Kasumi-1 (cell line): ENCODE results near the gene SLC7A10.
"Not testable (repeated sequence)": the region's sequence is repeated elsewhere in the genome, so short reads cannot be mapped to it uniquely, and the experiment has no call there.

ENCODE experiments used
- DNase-seq, 2 experiments: peaks; one replicate each; lab custom pipeline; 2025; lab: John Stamatoyannopoulos, UW

The SLC7A10 gene

DNA sequence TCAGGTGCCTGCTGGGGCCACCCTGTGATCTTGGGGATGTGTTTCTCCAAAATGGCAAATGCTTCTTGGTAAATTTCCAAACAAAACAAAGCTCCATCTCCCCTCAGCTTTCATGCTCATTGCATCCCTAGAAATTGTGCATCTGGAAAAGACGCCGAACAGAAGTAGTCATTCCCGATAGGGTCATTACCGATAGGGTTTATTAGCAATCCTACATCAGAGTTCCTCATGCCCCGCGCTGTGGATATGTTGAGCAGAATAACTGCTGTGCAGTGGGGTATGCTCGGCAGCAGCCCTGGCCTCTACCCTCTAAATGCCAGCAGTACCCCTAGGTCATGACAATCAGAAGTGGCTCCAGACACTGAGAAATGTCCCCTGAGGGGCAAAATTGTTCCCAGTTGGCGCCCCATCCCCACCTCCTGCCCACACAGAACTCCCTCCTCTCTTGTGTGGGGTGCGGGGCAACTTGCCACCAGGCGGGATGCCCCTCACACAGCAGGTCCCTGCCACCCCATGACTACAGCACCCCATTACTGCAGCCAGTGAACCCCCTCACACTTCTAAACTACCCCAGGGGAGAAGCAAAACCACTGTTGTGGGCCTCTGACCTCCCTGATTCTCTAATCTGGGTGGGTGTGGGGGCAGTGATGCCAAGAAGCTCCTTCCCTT is 13.0 kb upstream of the SLC7A10 start:
- no peak for DNase-seq

GRCh38 chr19:33236696-33237390 is 11.2 kb upstream of the SLC7A10 start:
- no peak for DNase-seq

DNA sequence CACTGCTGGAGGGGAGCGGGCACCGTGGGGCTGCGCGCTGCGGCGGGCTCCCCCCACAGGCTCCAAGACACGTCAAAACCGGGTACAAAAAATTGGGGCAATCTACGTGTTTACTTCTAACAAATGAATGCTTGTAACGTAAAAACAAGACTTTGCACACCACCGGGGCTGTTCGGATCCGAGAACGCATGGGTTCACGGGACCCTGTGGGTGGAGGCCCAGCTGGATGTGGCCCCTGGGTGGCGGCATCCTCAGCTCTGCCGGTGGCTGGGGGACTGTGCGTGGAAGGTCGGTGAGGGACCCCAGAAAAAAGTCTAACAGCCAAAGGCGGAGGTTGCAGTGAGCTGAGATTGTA is 10.3 kb upstream of the SLC7A10 start:
- DNase-seq, result no peak

DNA sequence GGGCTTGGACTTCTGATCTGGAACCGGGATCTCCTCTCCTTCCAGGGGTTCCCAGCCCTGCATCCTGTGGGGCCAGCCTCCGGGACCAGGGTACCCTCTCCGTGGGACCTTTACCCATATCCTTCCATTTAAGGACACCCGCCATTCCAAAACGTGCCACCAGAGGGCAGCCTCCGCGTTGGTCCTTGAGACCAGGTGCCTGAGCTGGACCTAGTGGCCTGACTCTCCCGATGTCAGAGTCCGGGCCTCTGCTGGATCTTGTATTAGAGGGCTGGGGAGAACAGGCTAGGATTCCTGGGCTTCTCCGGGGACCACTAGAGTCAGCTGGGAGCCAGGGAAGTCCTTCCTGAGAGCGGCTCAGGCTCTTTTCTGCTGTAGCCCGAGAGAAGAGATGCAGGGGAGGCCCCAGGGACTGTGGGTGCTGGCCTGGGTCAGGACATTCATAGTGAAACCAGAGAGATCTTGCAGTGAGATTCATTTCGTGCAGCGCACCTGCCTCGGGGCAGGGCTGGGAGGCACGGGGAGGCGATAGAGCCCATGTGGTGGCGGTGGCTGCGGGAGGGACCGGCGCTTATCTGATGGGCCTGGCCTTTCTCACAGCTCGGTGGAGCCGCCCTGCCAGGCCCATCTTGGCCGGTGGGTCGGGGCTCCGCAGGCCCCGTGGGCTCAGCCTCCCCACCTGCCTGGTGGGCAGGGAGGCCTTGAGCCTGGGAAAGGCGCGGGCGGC is 9.8 kb upstream of the SLC7A10 start:
- DNase-seq, result peak; percentile 37 to 39

DNA sequence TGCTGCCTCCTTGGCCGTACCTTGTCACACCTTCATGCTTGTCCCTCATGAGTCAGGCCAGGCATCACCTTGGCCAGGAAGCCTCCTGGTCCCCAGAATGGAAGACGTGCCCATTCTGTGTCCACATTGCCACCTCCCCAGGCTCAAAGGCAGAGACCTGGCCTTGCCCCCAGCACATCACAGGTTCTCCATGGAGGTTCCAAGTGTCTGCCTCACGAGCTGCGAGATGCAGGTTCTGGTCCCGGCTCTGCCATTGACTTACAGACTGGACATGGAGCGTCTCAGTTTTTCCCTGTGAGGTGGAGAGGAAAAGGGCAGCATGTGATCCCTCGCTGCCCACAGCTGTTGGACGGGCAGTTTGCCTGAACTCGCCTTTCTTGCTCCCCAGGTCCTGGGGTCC is 9.1 kb upstream of the SLC7A10 start:
- no peak for DNase-seq

GRCh38 chr19:33234092-33234491 is 8.4 kb upstream of the SLC7A10 start:
- no peak for DNase-seq

DNA sequence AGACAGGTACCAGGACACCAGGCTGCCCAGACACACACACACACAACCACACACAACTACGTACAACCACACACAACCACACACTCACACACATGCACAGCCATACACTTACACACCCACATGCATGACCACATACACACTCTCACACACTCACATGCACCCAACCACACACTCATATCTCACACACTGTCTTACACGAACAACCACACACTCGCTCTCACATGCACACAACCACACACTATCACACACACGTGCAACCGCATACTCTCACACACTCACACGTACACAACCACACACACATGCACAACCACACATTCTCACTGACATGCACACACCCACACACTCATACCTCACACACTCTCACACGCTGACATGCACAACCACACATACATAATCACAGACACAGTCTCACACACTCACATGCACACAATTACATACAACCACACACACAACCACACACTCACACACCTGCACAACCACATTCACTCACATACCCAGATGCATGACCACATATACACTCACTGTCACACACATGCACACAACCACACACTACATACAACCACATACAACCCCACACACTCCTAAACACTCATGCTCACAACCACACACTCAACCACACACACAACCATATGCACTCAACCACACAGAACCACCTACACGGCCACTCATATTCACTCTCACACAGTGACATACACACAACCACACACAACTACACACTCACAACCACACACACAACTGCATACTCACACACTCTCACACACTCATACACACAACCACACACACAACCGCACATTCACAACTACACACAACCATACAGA is 7.6 kb upstream of the SLC7A10 start:
- no peak for DNase-seq

DNA sequence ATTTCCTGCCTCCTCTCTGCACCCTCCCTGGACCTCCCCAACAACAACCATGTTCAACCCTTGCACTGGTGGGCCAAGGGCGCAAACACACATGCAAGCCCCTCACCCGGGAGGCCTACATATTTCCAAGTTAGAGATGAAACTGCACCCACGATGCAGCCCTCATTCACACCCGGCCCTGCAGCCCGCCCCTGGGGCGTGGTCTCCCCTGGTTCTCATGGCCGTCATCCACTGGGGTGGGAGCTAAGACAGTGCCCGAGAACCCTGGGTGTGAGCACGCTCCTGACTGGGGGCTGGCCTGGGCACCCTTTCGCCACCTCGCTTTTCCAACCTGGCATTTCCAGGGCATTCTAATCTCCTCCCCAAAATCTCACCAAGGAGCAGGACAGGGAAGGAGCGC is 7.0 kb upstream of the SLC7A10 start:
- no peak for DNase-seq

- no peak for DNase-seq
These were observed 5.9 kb upstream of the SLC7A10 start for GRCh38 chr19:33231511-33231910.

- DNase-seq, result no peak
These were observed 4.3 kb upstream of the SLC7A10 start for GRCh38 chr19:33229962-33230361.

- no peak for DNase-seq
These were observed 2.4 kb upstream of the SLC7A10 start for GRCh38 chr19:33227870-33228599.

GRCh38 chr19:33227242-33227650 is 1.6 kb upstream of the SLC7A10 start:
- DNase-seq, result no peak

- no peak for DNase-seq
These were observed 1.0 kb upstream of the SLC7A10 start for GRCh38 chr19:33226550-33227241.

- DNase-seq, result no peak
These were observed 774 bp downstream of the SLC7A10 start for GRCh38 chr19:33224694-33225457.

DNA sequence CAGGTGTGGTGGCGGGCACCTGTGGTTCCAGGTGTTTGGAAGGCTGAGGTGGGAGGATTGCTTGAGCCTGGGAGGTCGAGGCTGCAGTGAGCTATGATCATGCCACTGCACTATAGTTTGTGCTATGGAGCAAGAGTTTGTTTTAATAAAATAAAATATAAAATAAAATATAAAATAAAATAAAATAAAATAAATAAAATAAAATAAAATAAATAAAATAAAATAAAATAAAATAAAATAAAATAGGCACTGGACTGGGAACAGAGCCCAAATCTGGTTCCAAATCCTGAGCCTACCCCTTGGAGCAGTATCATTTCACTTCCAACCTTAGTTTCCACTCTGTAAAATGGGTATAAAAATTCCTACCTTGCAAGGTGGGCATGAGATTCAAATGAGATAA is 3.4 kb downstream of the SLC7A10 start:
- not testable (repeated sequence) for DNase-seq

- no peak for DNase-seq
These were observed 4.0 kb downstream of the SLC7A10 start for GRCh38 chr19:33221638-33222037.

GRCh38 chr19:33220735-33221134 is 4.9 kb downstream of the SLC7A10 start:
- DNase-seq, result no peak

DNA sequence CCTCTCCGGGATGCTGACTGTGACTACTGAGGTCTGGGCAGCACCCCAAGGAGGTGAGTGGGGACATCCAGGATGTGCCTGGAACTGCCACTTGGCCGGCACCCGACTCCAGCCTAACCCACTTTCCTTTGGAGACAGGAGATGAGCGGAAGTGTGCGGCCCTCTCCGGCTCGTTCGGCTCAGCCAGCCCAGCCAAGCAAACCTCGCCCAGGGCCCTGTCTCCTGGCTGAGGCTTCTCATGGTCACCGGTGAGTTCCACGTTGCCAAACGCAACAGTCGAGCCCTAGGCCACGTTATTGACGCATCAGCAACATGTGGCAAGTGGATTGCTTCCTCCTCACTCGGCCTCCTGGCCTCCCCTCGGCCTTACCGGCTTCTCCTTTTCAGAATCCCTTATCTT is 5.5 kb downstream of the SLC7A10 start:
- DNase-seq, result no peak

GRCh38 chr19:33219261-33219815 is 6.3 kb downstream of the SLC7A10 start:
- no peak for DNase-seq

DNA sequence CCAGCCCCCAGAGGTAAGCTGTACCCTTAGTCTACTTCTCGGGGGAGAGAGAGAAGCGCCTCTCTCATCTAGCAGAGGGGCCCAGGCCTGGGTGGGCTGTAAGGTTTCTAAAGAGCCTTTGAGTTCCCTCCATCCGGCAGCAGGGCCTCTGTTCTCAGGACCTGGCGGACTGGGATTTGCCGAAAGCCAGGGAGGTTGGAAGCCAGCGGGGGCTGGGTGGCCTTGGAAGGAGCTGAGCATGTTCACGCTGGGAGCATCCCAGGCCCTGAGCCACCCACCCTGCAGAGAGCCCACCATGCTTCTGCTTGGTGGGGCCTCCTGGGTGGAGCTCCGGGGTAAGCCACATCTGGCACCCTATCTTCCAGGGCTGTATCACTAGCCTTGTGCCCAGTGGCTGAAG is 7.8 kb downstream of the SLC7A10 start:
- DNase-seq, result no peak
